ENCODE results near the gene SLC2A9. TPM values are rescaled to one million over a fixed set of nuclear protein-coding genes. Genes with fewer than 3 reads are reported as not detected.

Gene SLC2A9
- total and polyA plus RNA-seq, 7 donors: 0.92 to 6.7 (median 5.2) TPM; not detected in 1

DNA sequence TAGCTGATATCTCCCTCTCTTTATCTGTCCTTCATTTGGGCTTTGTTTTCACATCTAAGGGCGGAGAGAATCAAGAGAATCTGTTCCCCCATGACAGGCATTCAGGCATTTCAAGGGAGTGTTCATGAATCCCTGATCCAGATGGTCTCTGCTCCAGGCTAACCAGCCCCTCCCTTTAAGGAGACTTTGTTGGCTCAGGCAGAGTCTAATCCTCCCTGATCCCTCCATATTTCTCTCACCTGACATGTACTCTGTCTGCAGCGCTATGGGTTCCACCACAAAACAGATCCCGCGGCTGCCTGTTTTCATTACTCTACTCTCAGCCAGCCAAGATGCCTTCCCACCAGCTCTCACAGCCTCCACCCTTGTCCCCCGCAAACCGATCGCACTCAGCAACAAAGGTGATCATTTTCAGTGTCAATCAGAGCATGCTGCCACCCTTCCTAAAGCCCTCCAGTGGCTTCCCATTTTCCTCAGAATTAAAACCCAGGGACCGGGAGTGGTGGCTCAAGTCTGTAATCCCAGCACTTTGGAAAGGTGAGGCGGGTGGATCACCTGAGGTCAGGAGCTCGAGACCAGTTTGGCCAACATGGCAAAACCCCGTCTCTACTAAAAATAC is 30.3 kb upstream of the SLC2A9 start:
- 80 to 91% methylated on average over 11 of the region's 11 CpGs for WGBS, 2 donors
- Histone ChIP-seq H3K4me1 (no peaks in the 10 kb centered on the region), H3K27me3 (no peaks in the 10 kb centered on the region), H3K9me3 (no peaks in the 10 kb centered on the region), H3K36me3 (no peaks in the 10 kb centered on the region), H3K4me3 (no peak overlapping the region), H3K27ac (no peak overlapping the region)
- intact Hi-C loops (cut with DNase I): no loop called here
- DNase-seq: no peak
- TF ChIP-seq, protein P1, sequence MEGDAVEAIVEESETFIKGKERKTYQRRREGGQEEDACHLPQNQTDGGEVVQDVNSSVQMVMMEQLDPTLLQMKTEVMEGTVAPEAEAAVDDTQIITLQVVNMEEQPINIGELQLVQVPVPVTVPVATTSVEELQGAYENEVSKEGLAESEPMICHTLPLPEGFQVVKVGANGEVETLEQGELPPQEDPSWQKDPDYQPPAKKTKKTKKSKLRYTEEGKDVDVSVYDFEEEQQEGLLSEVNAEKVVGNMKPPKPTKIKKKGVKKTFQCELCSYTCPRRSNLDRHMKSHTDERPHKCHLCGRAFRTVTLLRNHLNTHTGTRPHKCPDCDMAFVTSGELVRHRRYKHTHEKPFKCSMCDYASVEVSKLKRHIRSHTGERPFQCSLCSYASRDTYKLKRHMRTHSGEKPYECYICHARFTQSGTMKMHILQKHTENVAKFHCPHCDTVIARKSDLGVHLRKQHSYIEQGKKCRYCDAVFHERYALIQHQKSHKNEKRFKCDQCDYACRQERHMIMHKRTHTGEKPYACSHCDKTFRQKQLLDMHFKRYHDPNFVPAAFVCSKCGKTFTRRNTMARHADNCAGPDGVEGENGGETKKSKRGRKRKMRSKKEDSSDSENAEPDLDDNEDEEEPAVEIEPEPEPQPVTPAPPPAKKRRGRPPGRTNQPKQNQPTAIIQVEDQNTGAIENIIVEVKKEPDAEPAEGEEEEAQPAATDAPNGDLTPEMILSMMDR (IDR thresholded peaks at IDR 0.05): no peak
- TF ChIP-seq POLR2AphosphoS5 (IDR thresholded peaks at IDR 0.05): no peak
- TF ChIP-seq EP300 (IDR thresholded peaks at IDR 0.05): no peak
- TF ChIP-seq POLR2A (IDR thresholded peaks at IDR 0.05): no peak

DNA sequence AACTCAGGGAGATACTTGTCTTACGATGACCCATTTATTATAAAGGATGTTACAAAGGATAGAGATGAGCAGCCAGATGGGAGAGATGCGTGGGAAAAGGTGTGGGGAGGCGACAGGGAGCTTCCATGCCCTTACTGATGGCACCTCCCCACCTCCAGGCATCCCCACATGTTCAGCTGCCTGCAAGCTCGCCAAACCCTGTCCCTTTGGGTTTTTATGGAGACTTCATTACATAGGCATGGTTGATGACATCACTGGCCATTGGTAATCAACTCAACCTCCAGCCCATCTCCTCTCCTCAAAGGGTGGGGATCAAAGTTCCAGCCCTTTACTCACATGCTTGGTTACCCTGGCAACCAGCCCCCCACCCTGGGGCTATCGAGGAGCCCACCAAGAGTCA is 29.4 kb upstream of the SLC2A9 start:
- Histone ChIP-seq H3K4me1 (no peaks in the 10 kb centered on the region), H3K36me3 (no peaks in the 10 kb centered on the region), H3K27me3 (no peaks in the 10 kb centered on the region), H3K9me3 (no peaks in the 10 kb centered on the region), H3K27ac (no peak overlapping the region), H3K4me3 (no peak overlapping the region)
- WGBS, 2 donors: 87 to 88% methylated on average over 5 of the region's 5 CpGs
- TF ChIP-seq POLR2AphosphoS5 (IDR thresholded peaks at IDR 0.05): no peak
- TF ChIP-seq, protein P1 (IDR thresholded peaks at IDR 0.05): no peak
- TF ChIP-seq POLR2A (IDR thresholded peaks at IDR 0.05): no peak
- no peak for TF ChIP-seq EP300 (IDR thresholded peaks at IDR 0.05)
- no peak for DNase-seq
- intact Hi-C loops (cut with DNase I): no loop called here

DNA sequence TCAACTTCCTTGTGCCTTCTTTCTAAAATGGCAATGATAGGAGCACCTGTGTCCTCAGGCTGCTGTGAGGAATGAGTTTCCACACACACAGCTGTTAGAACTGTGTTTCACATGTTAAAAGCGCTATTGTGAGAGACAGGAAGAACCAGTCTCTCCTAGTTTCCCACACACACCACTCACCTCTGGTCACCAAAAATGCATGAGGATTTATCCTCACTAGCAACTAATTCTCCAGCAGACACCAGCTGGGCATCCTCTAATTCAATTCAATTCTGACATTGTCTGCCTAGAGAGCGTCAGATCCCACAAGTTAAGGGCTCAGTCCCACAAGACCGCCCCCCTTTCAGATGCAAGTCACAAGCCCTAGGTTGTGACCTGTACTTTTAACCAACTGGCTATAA is 29.0 kb upstream of the SLC2A9 start:
- WGBS, 2 donors: 87 to 95% methylated on average over 3 of the region's 3 CpGs
- no peak overlapping the region for H3K4me3 ChIP-seq
- TF ChIP-seq POLR2AphosphoS5 (IDR thresholded peaks at IDR 0.05) (no peak), POLR2A (IDR thresholded peaks at IDR 0.05) (no peak), EP300 (IDR thresholded peaks at IDR 0.05) (no peak)
- TF ChIP-seq, protein P1 (IDR thresholded peaks at IDR 0.05): no peak
- H3K4me1 ChIP-seq: no peaks in the 10 kb centered on the region
- no peaks in the 10 kb centered on the region for H3K36me3 ChIP-seq
- H3K27me3 ChIP-seq: no peaks in the 10 kb centered on the region
- DNase-seq: no peak
- no peaks in the 10 kb centered on the region for H3K9me3 ChIP-seq
- no peak overlapping the region for H3K27ac ChIP-seq
- intact Hi-C loops (cut with DNase I): no loop called here

DNA sequence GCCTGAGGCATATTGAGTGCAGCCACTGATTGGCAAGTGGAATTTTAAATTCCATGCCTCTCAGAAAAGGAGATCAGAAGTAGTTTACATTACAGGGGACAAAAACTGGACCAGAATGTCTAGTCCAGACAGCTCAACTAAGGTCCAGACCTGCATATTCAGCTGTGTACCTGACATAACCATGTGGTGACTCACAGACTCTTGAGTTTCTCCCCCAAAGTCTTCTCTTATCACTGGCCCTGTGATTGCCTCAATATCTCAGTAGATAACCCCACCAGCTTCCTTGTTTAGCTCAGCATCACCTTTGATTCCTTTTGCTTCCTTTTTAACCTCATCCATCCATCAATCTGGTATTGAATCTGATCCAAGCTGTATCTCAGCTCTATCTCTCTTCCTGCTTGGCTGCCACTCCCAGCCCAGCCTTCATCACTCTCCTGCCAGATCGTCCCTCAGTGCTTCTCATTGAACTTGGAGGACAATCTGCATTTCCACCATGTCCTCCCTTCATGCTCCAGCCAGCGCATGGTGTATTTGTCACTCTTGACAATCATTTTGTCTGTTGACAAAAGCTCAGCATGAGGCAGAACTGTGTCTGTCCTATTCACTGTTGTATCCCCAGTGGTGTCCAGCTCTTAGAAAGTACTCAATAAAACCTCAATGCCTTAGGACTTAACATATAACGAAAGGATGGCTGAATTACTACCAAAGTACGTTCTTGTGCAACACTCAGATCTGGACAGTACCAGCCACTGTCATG is 27.8 kb upstream of the SLC2A9 start:
- Histone ChIP-seq H3K4me3 (no peak overlapping the region), H3K36me3 (no peaks in the 10 kb centered on the region), H3K9me3 (no peaks in the 10 kb centered on the region), H3K27ac (no peak overlapping the region), H3K4me1 (no peaks in the 10 kb centered on the region), H3K27me3 (no peaks in the 10 kb centered on the region)
- DNase-seq: no peak
- intact Hi-C loops (cut with DNase I): no loop called here
- TF ChIP-seq POLR2AphosphoS5 (IDR thresholded peaks at IDR 0.05) (no peak), POLR2A (IDR thresholded peaks at IDR 0.05) (no peak), EP300 (IDR thresholded peaks at IDR 0.05) (no peak)
- TF ChIP-seq, protein P1 (IDR thresholded peaks at IDR 0.05): no peak
- 64 to 69% methylated on average over 4 of the region's 4 CpGs for WGBS, 2 donors
